ENCODE measurements around the gene NAGA. TPM values are rescaled to one million over a fixed set of nuclear protein-coding genes. Genes with fewer than 3 reads are reported as not detected.

The NAGA gene
- total and polyA plus RNA-seq, 8 donors, result 2.3 to 55.8 (median 15.9) TPM

DNA sequence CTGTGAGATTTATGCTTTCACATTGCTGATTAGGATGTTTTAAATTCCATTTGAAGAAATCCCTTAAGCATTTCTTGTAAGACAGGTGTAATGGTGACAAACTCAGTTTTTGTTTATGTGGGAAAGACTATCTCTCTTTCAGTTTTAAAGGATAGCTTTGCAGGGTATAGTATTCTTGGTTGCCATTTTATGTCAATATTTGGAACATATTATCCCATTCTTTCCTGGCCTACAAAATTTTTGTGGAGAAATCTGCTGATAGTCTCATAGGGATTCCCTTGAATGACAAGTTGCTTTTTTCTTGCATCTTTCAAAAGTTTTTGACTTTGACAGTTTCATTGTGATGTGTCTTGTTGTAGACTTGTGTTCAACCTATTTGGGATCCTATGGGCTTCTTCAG lies 28.8 kb downstream of the NAGA start:
- DNase-seq, result no peak
- no peak overlapping the region for H3K4me3 ChIP-seq
- peaks cover 0 to 12% (median 3%) of the 10 kb centered on the region in 4 donors for H3K9me3 ChIP-seq
- no peaks in the 10 kb centered on the region for H3K27me3 ChIP-seq
- no peaks in the 10 kb centered on the region for H3K36me3 ChIP-seq
- H3K27ac ChIP-seq, result no peak overlapping the region
- TF ChIP-seq, protein P1, sequence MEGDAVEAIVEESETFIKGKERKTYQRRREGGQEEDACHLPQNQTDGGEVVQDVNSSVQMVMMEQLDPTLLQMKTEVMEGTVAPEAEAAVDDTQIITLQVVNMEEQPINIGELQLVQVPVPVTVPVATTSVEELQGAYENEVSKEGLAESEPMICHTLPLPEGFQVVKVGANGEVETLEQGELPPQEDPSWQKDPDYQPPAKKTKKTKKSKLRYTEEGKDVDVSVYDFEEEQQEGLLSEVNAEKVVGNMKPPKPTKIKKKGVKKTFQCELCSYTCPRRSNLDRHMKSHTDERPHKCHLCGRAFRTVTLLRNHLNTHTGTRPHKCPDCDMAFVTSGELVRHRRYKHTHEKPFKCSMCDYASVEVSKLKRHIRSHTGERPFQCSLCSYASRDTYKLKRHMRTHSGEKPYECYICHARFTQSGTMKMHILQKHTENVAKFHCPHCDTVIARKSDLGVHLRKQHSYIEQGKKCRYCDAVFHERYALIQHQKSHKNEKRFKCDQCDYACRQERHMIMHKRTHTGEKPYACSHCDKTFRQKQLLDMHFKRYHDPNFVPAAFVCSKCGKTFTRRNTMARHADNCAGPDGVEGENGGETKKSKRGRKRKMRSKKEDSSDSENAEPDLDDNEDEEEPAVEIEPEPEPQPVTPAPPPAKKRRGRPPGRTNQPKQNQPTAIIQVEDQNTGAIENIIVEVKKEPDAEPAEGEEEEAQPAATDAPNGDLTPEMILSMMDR (IDR thresholded peaks at IDR 0.05), result no peak
- TF ChIP-seq EP300 (IDR thresholded peaks at IDR 0.05) (no peak), POLR2A (IDR thresholded peaks at IDR 0.05) (no peak), POLR2AphosphoS5 (IDR thresholded peaks at IDR 0.05) (no peak)
- intact Hi-C loops (cut with DNase I; ENCODE audit: low total_unique reads), result no loop called here
- no peaks in the 10 kb centered on the region for H3K4me1 ChIP-seq

DNA sequence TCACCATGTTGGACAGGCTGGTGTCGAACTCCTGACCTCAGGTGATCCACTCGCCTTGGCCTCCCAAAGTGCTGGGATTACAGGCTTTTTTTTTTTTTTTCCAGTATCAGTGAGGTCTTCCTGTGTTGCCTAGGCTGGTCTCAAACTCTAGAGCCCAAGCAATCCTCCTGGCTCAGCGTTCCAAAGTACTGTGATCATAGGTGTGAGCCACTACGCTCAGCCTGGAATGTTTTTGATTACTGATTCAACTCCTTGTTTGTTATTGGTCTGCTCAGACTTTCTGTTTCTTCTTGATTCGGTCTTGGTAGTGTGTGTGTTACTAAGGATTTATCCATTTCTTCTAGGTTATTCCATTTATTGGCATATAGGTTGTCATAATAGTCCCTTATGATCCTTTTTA lies 31.3 kb downstream of the NAGA start:
- no peaks in the 10 kb centered on the region for H3K36me3 ChIP-seq
- no peak overlapping the region for H3K27ac ChIP-seq
- H3K9me3 ChIP-seq, result peaks cover 0 to 14% (median 3%) of the 10 kb centered on the region in 4 donors
- no peak for DNase-seq
- H3K27me3 ChIP-seq, result no peaks in the 10 kb centered on the region
- H3K4me3 ChIP-seq, result no peak overlapping the region
- TF ChIP-seq POLR2A (IDR thresholded peaks at IDR 0.05) (no peak), POLR2AphosphoS5 (IDR thresholded peaks at IDR 0.05) (no peak), EP300 (IDR thresholded peaks at IDR 0.05) (no peak)
- TF ChIP-seq, protein P1 (IDR thresholded peaks at IDR 0.05), result no peak
- H3K4me1 ChIP-seq, result no peaks in the 10 kb centered on the region
- 94 to 96% (median 95%) methylated on average over 5 of the region's 5 CpGs for WGBS, 5 donors
- intact Hi-C loops (cut with DNase I; ENCODE audit: low total_unique reads), result no loop called here

DNA sequence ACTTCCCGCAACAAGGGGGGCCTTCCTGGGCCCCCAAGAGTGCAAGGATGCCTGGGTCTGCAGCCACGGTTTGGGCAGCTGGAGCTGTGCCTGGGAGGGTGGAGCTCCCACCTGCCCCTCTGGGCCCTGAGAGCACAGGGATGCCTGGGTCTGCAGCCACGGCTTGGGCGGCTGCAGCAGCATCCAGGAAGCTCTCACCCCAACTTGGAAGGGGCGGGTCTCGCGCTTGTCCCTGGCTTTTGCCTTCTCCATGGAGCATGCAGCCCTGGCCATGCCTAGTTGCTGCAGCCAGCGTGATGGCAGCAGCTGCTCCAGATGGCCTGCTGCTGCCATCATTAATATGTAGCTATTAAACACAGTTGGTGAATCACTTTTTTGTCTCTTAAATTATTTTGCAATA lies 35.4 kb downstream of the NAGA start:
- H3K27me3 ChIP-seq, result no peaks in the 10 kb centered on the region
- no peak for DNase-seq
- H3K4me1 ChIP-seq, result no peaks in the 10 kb centered on the region
- peaks cover 0 to 15% (median 6%) of the 10 kb centered on the region in 4 donors for H3K9me3 ChIP-seq
- no peak overlapping the region for H3K4me3 ChIP-seq
- H3K27ac ChIP-seq, result no peak overlapping the region
- 67 to 92% (median 86%) methylated on average over 5 to 8 of the region's 8 CpGs for WGBS, 5 donors
- TF ChIP-seq, protein P1 (IDR thresholded peaks at IDR 0.05), result no peak
- TF ChIP-seq POLR2A (IDR thresholded peaks at IDR 0.05) (no peak), EP300 (IDR thresholded peaks at IDR 0.05) (no peak), POLR2AphosphoS5 (IDR thresholded peaks at IDR 0.05) (no peak)
- peaks cover 0 to 12% (median 0%) of the 10 kb centered on the region in 4 donors for H3K36me3 ChIP-seq
- intact Hi-C loops (cut with DNase I; ENCODE audit: low total_unique reads), result no loop called here

DNA sequence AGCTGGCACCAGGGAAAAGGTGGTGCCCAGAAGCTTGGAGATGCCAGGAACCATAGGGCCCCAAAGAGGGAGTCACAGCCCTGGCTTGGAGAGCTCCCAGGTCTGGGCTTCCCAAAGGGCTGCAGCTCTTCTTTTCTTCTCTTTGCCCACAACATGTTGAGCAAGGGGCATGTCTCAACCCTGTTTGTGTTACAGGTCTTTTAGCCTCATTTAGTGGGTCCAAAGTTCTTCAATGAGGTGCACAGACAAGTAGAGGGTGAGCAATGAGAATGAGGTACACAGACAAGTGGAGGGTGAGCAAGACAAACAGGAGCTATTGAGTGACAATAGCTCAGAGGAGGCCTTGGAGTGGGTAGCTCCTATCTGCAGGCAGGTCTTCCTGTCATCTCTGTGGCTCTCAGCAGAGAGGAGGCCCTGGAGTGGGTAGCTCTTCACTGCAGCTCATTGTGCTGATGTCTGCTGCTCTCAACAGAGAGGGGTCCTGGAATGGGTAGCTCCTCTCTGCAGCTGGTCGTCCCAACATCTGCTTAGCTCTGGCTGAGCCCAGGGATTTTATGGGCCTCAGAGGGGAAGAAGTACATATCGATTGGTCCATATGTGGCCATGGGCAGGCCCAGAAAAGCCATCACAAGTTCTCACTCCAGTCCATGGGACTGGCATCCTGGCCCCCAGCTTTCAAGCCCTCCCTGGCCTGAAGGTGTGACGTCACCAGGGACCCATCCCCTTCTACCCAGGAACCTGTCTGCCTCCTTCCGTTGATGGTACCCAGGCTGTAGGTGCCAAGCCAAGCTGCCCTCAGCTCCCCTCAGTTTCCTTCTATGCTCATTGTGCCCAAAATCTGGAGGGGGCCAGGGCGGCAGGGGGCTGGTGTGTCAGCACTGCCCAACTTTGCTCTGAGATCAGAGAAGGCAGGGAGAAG lies 37.1 kb downstream of the NAGA start:
- H3K36me3 ChIP-seq, result peaks cover 0 to 12% (median 0%) of the 10 kb centered on the region in 4 donors
- 88 to 96% (median 92%) methylated on average over 5 of the region's 5 CpGs for WGBS, 5 donors
- no peaks in the 10 kb centered on the region for H3K4me1 ChIP-seq
- H3K9me3 ChIP-seq, result peaks cover 0 to 15% (median 6%) of the 10 kb centered on the region in 4 donors
- no peaks in the 10 kb centered on the region for H3K27me3 ChIP-seq
- H3K27ac ChIP-seq, result no peak overlapping the region
- H3K4me3 ChIP-seq, result no peak overlapping the region
- TF ChIP-seq EP300 (IDR thresholded peaks at IDR 0.05) (no peak), POLR2A (IDR thresholded peaks at IDR 0.05) (no peak), POLR2AphosphoS5 (IDR thresholded peaks at IDR 0.05) (no peak)
- TF ChIP-seq, protein P1 (IDR thresholded peaks at IDR 0.05), result no peak
- DNase-seq, result no peak
- intact Hi-C loops (cut with DNase I; ENCODE audit: low total_unique reads), result no loop called here
